ENCODE data around the gene BNIP5.

The BNIP5 gene

DNA sequence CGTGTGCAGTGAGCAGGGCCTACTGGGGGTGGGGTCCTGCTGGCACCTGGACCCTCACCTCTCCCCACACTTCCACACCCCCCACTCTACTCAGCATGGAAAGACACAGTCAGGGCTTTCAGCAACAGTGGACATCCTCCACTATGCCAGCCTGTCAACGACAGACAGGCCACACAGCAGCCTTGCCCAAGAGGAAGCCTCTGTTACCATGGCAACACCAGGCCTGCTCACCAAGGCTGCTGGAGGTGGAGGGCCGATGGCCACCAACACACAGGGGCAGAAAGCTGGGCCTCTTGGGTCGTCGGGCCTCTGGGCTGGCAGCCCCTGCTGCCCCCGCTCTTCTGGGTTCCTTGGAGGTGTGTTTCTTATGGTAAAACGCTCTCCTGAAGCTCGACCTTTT, 13.6 kb downstream of the BNIP5 start:
- no peak for DNase-seq (ENCODE audit: low read depth)

- no peak for DNase-seq (ENCODE audit: low read depth)
These were observed 14.1 kb downstream of the BNIP5 start for GRCh38 chr6:36322591-36322990.

GRCh38 chr6:36320475-36320874, 16.2 kb downstream of the BNIP5 start:
- DNase-seq (ENCODE audit: low read depth) = no peak

GRCh38 chr6:36319821-36320220, 16.9 kb downstream of the BNIP5 start:
- no peak for DNase-seq (ENCODE audit: low read depth)

- no peak for DNase-seq (ENCODE audit: low read depth)
These were observed 17.3 kb downstream of the BNIP5 start for GRCh38 chr6:36319436-36319762.

DNA sequence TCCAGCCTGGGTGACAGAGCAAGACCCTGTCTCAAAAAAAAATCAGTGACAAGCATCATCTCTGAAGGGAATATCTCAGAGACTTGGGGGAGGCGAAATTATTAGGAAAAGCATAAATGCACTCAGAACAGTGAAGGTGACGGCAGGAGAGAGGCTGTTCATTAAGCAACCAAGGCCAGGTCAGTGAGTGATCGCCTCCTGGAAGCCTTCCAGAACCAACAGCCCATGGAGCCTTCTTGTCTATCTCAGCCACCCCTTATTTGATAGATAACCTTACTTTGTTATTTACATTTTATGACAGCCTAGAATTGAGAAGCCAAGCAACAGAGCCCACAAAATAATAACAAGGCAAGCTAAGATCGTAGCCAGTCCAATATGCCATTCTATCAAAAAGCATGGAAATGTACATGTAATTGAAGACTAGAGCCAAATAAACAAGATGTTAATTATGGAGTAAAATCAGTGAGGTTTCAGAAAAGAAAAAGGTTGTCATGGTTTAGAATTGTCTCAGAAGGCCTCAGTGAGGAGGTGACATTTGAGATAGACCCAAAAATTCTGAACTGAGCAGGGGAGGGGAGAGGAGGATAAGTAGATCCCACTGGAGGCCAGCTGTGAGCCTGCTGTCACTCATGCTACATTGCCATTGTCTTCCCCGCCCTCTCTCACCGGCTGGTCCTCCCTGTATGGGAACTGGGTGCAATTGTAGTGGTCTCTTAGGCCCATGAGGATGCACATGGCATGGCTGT, 17.8 kb downstream of the BNIP5 start:
- DNase-seq (ENCODE audit: low read depth) = no peak

- no peak for DNase-seq (ENCODE audit: low read depth)
These were observed 19.1 kb downstream of the BNIP5 start for GRCh38 chr6:36317623-36318022.

GRCh38 chr6:36315921-36316320, 20.8 kb downstream of the BNIP5 start:
- DNase-seq (ENCODE audit: low read depth) = no peak

DNA sequence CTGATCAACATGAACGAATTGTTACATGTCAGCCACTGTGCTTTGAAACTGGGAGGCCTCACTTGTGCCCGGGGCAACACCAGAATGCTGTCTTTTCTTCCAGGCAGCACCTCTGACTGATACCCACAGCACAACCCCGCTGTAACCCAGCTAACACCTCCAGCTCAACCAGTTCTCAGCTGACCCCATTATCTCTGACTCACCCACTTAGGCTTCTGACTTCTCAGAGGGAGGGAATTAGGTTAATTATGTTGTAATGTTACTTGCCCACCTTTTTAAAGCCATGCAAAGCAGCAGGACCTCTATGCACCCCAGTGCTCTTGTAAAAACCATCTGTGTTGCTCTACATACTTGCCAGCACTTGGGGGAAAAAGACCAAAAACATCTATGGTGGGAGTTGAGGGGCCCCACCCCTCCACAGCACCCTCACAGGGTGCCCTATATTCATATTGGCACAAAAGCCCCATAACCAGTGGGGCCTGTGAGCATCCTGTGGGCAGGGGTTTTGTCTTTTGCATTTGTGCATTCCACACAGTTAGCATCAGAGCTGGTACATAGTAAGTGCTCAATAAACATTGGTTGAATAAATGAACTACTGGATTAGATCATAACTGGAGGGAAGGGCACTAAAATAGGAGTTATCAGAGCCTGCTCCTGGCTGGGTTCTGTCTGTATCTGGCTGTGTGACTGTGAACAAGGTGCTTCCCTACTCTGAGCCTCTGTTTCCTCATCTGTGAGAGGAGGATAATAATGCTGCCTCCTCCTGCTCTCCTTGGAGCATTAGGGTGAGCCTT, 22.3 kb downstream of the BNIP5 start:
- no peak for DNase-seq (ENCODE audit: low read depth)

DNA sequence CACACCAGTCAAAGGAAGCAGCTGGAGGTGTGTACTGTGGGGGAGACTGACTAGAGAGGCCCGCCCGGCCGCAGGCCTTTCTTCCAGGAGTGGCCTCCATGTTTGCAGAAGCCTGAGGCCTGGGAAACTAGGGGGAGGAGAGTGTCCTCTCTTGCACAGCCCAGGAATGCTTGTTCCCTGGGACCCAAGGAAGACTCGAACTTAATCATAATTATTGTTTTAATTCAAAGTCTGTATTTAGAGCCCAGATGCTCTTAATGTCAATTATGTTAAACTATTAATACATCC, 23.1 kb downstream of the BNIP5 start:
- no peak for DNase-seq (ENCODE audit: low read depth)

DNA sequence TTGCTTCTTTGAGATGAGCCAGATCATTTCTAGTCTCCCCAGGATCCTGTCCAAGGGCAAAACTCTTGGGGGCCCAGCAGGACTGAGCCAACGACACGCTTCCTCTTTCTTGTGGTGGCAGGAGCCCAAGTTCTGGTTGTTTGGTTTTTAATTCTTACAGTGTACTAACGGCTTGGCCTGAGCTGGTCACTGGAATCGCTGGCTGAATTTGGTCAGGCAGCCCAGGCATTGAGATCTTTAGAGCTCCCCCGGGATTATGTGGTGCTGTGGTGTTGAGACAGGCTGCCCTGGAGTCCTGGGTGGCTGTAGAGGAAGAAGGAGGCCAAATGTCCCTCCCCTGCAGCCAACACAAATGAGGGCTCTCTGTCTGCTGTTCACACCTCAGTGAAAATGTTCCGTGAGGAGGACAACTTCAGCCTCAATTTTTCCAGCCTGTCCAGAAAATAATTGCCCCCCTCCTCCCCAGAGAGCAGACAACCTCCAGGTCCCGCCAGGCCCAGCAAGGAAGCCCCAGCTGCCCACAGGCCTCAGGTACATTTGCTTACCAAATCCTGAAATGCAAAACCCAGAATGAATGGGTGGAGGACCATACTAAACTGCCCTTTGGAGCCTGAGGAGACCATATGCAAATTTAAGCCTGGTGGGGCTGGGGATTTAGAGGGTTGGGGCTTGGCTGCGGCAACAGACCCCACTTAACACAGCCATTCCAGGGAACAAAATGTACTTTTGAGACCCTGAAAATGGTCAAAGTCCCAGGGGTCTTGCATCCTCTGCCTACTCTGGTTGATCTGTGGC, 23.6 kb downstream of the BNIP5 start:
- no peak for DNase-seq (ENCODE audit: low read depth)

GRCh38 chr6:36309900-36310299, 26.8 kb downstream of the BNIP5 start:
- no peak for DNase-seq (ENCODE audit: low read depth)

DNA sequence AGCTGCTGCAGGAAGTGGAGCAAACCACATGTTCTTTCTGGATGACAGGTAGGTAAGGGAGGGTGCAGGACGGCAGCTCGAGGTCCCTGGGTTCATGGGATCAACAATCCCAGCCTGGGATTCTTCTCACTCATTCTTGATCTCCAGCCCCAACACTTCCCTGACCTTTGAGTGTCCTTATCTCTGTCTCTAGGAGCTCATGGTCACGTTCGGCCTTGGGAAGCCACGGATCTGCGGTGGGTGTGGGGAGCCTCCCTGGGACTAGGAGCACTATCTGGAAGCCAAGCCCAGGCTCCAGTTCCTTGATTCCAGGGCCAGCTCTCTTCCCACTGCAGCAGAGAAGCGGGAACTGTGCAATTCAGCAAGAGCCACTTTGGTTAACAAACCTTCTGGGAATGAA, 27.5 kb downstream of the BNIP5 start:
- DNase-seq (ENCODE audit: low read depth) = no peak

GRCh38 chr6:36308514-36308913, 28.2 kb downstream of the BNIP5 start:
- DNase-seq (ENCODE audit: low read depth) = no peak

GRCh38 chr6:36306375-36306774, 30.3 kb downstream of the BNIP5 start:
- DNase-seq (ENCODE audit: low read depth) = no peak

- no peak for DNase-seq (ENCODE audit: low read depth)
These were observed 30.8 kb downstream of the BNIP5 start for GRCh38 chr6:36305885-36306284.

DNA sequence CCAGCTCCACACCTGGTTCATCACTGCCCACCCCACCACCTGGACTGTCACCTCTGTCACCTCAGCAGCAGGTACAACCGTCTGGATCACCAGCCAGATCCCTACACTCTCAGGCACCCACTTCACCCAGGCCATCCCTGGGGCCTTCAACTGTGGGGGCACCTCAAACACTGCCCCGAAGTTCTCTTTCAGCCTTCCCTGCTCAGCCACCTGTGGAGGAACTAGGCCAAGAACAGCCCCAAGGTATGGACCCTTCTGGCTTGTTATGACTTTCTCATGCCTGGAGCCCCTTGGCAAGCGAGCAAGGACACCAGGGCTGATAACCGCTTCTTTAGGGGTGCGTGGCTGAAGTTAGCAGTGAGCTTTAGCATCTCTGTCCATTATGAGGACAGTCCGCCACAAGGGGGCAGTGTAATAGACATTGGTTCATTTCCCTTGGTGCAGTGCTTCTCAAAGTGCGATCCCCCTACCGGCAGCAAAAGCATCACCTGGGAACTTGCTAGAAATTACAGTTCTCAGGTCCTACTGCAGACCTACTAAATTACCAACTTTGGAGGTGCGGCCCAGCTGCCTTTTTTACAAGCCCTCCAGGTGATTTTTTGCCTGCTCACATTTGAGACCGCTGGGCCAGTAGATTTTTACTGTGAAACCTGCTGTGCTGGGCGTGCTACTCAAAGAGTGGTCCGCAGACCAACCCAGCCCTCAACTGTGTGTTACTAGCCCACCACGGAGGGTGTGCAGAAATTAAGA, 34.3 kb downstream of the BNIP5 start:
- DNase-seq (ENCODE audit: low read depth) = peak; percentile 94

DNA sequence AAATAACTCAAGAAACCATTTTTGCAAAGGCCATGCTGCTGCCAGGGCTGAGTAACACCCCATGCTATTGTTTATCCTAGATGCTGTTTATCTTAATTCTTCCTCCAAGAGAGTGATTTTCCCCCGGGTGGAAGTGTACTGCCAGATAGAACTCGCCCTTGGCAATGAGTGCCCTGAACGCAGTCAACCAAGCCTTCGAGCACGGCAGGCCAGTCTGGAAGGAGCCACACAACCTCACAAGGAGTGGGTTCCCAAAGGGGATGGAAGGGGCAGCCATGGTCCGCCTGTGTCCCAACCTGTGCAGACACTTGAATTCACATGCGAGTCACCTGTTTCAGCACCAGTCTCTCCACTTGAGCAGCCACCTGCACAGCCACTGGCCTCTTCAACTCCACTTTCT, 34.9 kb downstream of the BNIP5 start:
- no peak for DNase-seq (ENCODE audit: low read depth)

GRCh38 chr6:36301085-36301658, 35.5 kb downstream of the BNIP5 start:
- DNase-seq (ENCODE audit: low read depth) = no peak

GRCh38 chr6:36298027-36298426, 38.7 kb downstream of the BNIP5 start:
- no peak for DNase-seq (ENCODE audit: low read depth)

DNA sequence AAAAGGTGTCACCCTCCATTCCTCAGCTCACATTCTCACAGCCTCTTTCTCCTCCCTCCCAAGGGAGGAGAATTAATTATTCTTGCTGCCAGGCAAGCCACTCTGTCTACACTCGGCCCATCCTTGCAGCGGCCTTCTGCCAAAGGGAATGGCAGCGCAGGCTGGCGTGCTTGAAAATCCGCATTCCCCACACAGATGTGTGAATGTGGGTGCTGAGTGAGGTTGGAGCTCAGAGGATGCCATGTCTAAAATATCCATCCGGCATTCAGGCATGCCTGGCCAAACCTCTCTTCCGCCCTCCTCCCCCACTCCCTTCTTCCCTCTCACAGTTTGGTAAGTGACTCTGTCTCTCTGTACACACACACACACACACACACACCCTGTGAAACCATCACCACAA, 39.2 kb downstream of the BNIP5 start:
- no peak for DNase-seq (ENCODE audit: low read depth)

DNA sequence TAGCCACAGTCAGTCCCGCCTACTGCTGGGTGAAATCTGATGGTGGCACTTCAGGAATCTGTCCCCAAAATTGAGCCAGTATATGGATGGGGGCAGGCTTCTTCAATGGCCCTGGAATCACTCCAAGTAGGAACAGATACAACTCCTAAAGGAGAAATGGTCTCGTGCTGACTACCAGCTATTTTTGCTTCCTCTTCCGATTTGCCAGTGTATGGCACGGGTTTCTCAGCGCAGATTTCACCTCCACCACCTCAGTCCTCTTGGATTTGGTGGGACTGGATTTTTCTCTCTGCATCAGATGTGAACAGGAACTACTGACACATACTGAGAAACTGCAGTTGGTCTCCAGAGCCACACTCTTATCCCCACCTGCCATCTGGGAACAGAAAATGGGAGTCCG, 39.6 kb downstream of the BNIP5 start:
- DNase-seq (ENCODE audit: low read depth) = no peak

Measured in stimulated activated CD8-positive, alpha-beta memory T cell treated with anti-CD3 and anti-CD28 coated beads, Interleukin-15, amount 100 ng/mL, for 1 hour (primary cell).